ENCODE results near the gene SNX13. TPM values are rescaled to one million over a fixed set of nuclear protein-coding genes. Genes with fewer than 3 reads are reported as not detected.
"Not testable (repeated sequence)": the region's sequence is repeated elsewhere in the genome, so short reads cannot be mapped to it uniquely, and the experiment has no call there.

SNX13 gene
- total RNA-seq, 2 donors from 2014 or later: 29.2 to 29.6 TPM

- Mint-ChIP-seq H3K4me1 (peaks cover 24% of the 10 kb centered on the region), H3K27ac (no peak overlapping the region), H3K36me3 (ENCODE audit: low read depth) (no peaks in the 10 kb centered on the region), H3K27me3 (no peaks in the 10 kb centered on the region), H3K4me3 (no peak overlapping the region)
- DNase-seq: no peak
- no peak for ATAC-seq
- H3K9me3 ChIP-seq (ENCODE audit: control insufficient read depth, low read length, poor library complexity, severe bottlenecking): peaks cover 3% of the 10 kb centered on the region
These were observed 23.5 kb downstream of the SNX13 start for GRCh38 chr7:17916786-17917185.

GRCh38 chr7:17915796-17916195 is 24.5 kb downstream of the SNX13 start:
- Mint-ChIP-seq H3K4me1 (peaks cover 18% of the 10 kb centered on the region), H3K4me3 (no peak overlapping the region), H3K27me3 (no peaks in the 10 kb centered on the region), H3K27ac (no peak overlapping the region), H3K36me3 (ENCODE audit: low read depth) (no peaks in the 10 kb centered on the region)
- no peak for ATAC-seq
- DNase-seq: no peak
- H3K9me3 ChIP-seq (ENCODE audit: control insufficient read depth, low read length, poor library complexity, severe bottlenecking): peaks cover 3% of the 10 kb centered on the region

- Mint-ChIP-seq H3K27ac (no peak overlapping the region), H3K4me1 (peaks cover 18% of the 10 kb centered on the region), H3K4me3 (no peak overlapping the region), H3K27me3 (no peaks in the 10 kb centered on the region), H3K36me3 (ENCODE audit: low read depth) (no peaks in the 10 kb centered on the region)
- H3K9me3 ChIP-seq (ENCODE audit: control insufficient read depth, low read length, poor library complexity, severe bottlenecking): peaks cover 3% of the 10 kb centered on the region
- ATAC-seq (no peak), DNase-seq (no peak)
These were observed 25.1 kb downstream of the SNX13 start for GRCh38 chr7:17915168-17915567.

GRCh38 chr7:17913250-17913649 is 27.0 kb downstream of the SNX13 start:
- Mint-ChIP-seq H3K36me3 (ENCODE audit: low read depth) (peaks cover 2% of the 10 kb centered on the region), H3K27me3 (no peaks in the 10 kb centered on the region), H3K4me3 (no peak overlapping the region), H3K27ac (no peak overlapping the region), H3K4me1 (peaks cover 27% of the 10 kb centered on the region)
- H3K9me3 ChIP-seq (ENCODE audit: control insufficient read depth, low read length, poor library complexity, severe bottlenecking): peaks cover 3% of the 10 kb centered on the region
- no peak for DNase-seq
- no peak for ATAC-seq

GRCh38 chr7:17912536-17913235 is 27.6 kb downstream of the SNX13 start:
- peaks cover 2% of the 10 kb centered on the region for H3K36me3 Mint-ChIP-seq (ENCODE audit: low read depth)
- no peak for DNase-seq
- H3K27me3 Mint-ChIP-seq: no peaks in the 10 kb centered on the region
- no peak overlapping the region for H3K27ac Mint-ChIP-seq
- ATAC-seq: no peak
- peaks cover 33% of the 10 kb centered on the region for H3K4me1 Mint-ChIP-seq
- no peak overlapping the region for H3K4me3 Mint-ChIP-seq
- H3K9me3 ChIP-seq (ENCODE audit: control insufficient read depth, low read length, poor library complexity, severe bottlenecking): no peaks in the 10 kb centered on the region

GRCh38 chr7:17912050-17912449 is 28.2 kb downstream of the SNX13 start:
- H3K27ac Mint-ChIP-seq: no peak overlapping the region
- no peak for ATAC-seq

GRCh38 chr7:17910377-17910776 is 29.9 kb downstream of the SNX13 start:
- peaks cover 39% of the 10 kb centered on the region for H3K4me1 Mint-ChIP-seq
- no peak for ATAC-seq
- no peak overlapping the region for H3K4me3 Mint-ChIP-seq
- no peaks in the 10 kb centered on the region for H3K9me3 ChIP-seq (ENCODE audit: control insufficient read depth, low read length, poor library complexity, severe bottlenecking)
- peaks cover 5% of the 10 kb centered on the region for H3K36me3 Mint-ChIP-seq (ENCODE audit: low read depth)
- H3K27ac Mint-ChIP-seq: no peak overlapping the region
- no peak for DNase-seq
- no peaks in the 10 kb centered on the region for H3K27me3 Mint-ChIP-seq

More at GRCh38 chr7:17912050-17912449, 28.2 kb downstream of the SNX13 start:
- Mint-ChIP-seq H3K4me1 (peaks cover 37% of the 10 kb centered on the region), H3K27me3 (no peaks in the 10 kb centered on the region), H3K36me3 (ENCODE audit: low read depth) (peaks cover 4% of the 10 kb centered on the region), H3K4me3 (no peak overlapping the region)
- no peak for DNase-seq
- H3K9me3 ChIP-seq (ENCODE audit: control insufficient read depth, low read length, poor library complexity, severe bottlenecking): no peaks in the 10 kb centered on the region

- not testable (repeated sequence) for H3K9me3 ChIP-seq (ENCODE audit: control insufficient read depth, low read length, poor library complexity, severe bottlenecking); H3K27me3 Mint-ChIP-seq; H3K4me3 Mint-ChIP-seq; H3K27ac Mint-ChIP-seq; H3K36me3 Mint-ChIP-seq (ENCODE audit: low read depth); DNase-seq; ATAC-seq
- H3K4me1 Mint-ChIP-seq: peaks cover 35% of the 10 kb centered on the region
These were observed 31.0 kb downstream of the SNX13 start for GRCh38 chr7:17909310-17909709.

GRCh38 chr7:17907014-17907413 is 33.3 kb downstream of the SNX13 start:
- H3K4me1 Mint-ChIP-seq: peaks cover 37% of the 10 kb centered on the region
- no peaks in the 10 kb centered on the region for H3K27me3 Mint-ChIP-seq
- DNase-seq: no peak
- H3K4me3 Mint-ChIP-seq: no peak overlapping the region
- H3K27ac Mint-ChIP-seq: no peak overlapping the region
- peaks cover 5% of the 10 kb centered on the region for H3K36me3 Mint-ChIP-seq (ENCODE audit: low read depth)
- ATAC-seq: no peak
- H3K9me3 ChIP-seq (ENCODE audit: control insufficient read depth, low read length, poor library complexity, severe bottlenecking): no peaks in the 10 kb centered on the region

- H3K27me3 Mint-ChIP-seq: no peaks in the 10 kb centered on the region
- H3K9me3 ChIP-seq (ENCODE audit: control insufficient read depth, low read length, poor library complexity, severe bottlenecking): no peaks in the 10 kb centered on the region
- H3K4me3 Mint-ChIP-seq: no peak overlapping the region
- no peak for DNase-seq
- peaks cover 36% of the 10 kb centered on the region for H3K4me1 Mint-ChIP-seq
- no peak for ATAC-seq
- H3K36me3 Mint-ChIP-seq (ENCODE audit: low read depth): peaks cover 3% of the 10 kb centered on the region
- no peak overlapping the region for H3K27ac Mint-ChIP-seq
These were observed 37.0 kb downstream of the SNX13 start for GRCh38 chr7:17903337-17903736.

GRCh38 chr7:17902599-17902998 is 37.7 kb downstream of the SNX13 start:
- Mint-ChIP-seq H3K27ac (no peak overlapping the region), H3K4me1 (peaks cover 32% of the 10 kb centered on the region), H3K36me3 (ENCODE audit: low read depth) (peaks cover 3% of the 10 kb centered on the region), H3K27me3 (no peaks in the 10 kb centered on the region), H3K4me3 (no peak overlapping the region)
- H3K9me3 ChIP-seq (ENCODE audit: control insufficient read depth, low read length, poor library complexity, severe bottlenecking): no peaks in the 10 kb centered on the region
- DNase-seq (no peak), ATAC-seq (no peak)

- H3K4me1 Mint-ChIP-seq: peaks cover 26% of the 10 kb centered on the region
- H3K36me3 Mint-ChIP-seq (ENCODE audit: low read depth): no peaks in the 10 kb centered on the region
- H3K9me3 ChIP-seq (ENCODE audit: control insufficient read depth, low read length, poor library complexity, severe bottlenecking): no peaks in the 10 kb centered on the region
- no peak for DNase-seq
- no peaks in the 10 kb centered on the region for H3K27me3 Mint-ChIP-seq
- ATAC-seq: no peak
- no peak overlapping the region for H3K4me3 Mint-ChIP-seq
- H3K27ac Mint-ChIP-seq: no peak overlapping the region
These were observed 39.8 kb downstream of the SNX13 start for GRCh38 chr7:17900464-17900863.

GRCh38 chr7:17898111-17898510 is 42.2 kb downstream of the SNX13 start:
- no peaks in the 10 kb centered on the region for H3K27me3 Mint-ChIP-seq
- no peaks in the 10 kb centered on the region for H3K36me3 Mint-ChIP-seq (ENCODE audit: low read depth)
- H3K27ac Mint-ChIP-seq: no peak overlapping the region
- H3K4me3 Mint-ChIP-seq: no peak overlapping the region
- H3K9me3 ChIP-seq (ENCODE audit: control insufficient read depth, low read length, poor library complexity, severe bottlenecking): no peaks in the 10 kb centered on the region
- DNase-seq (no peak), ATAC-seq (no peak)
- H3K4me1 Mint-ChIP-seq: peaks cover 15% of the 10 kb centered on the region

GRCh38 chr7:17887286-17887685 is 53.0 kb downstream of the SNX13 start:
- Mint-ChIP-seq H3K4me1 (no peaks in the 10 kb centered on the region), H3K36me3 (ENCODE audit: low read depth) (no peaks in the 10 kb centered on the region), H3K27ac (no peak overlapping the region), H3K27me3 (no peaks in the 10 kb centered on the region), H3K4me3 (no peak overlapping the region)
- no peak for DNase-seq
- ATAC-seq: no peak
- no peaks in the 10 kb centered on the region for H3K9me3 ChIP-seq (ENCODE audit: control insufficient read depth, low read length, poor library complexity, severe bottlenecking)
